ENCODE data around the gene KRT4.

The KRT4 gene

DNA sequence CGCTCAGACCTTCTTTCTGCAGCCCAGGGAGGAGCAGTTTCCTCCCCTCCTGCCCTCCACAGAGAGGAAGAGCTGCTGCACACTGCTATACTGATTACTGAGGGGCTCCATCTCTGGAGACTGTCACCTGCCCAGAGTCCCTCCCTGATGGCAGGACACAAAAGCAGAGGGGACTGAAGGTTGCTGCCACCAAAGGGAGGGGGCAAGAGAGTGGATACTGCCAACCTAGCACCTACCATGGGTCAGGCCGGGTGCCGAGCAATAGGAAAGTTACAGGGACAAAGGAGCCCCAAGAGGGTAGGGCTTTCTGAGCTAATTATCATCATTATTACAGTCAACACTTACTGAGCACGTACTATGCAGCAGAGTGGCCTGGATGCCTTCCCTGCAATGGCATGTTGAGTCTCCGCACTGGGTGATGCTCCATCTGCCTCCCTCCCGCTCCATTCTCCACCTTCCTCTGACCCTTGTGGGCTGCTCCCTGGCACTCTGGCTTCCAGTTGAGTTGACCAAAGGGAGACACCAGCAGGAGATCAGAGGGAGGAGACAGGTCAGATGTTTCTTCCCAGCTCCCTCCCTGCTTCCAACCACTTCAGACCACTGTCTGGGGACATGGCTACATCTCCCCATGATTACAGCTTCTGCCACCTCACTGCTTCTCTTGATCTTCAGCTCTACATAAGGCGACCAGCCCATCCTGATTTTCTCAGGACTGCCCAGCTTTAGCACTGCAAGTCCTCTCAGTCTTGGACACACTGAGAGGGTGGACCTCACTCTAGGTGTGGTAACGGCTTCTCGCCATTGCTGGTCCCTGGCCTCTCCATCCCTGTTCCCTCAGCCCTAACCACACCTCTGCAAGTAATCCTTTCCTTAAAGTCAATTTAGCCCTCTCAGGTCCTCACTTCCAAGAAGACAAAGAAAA, 22.8 kb upstream of the KRT4 start:
- DNase-seq: no peak

DNA sequence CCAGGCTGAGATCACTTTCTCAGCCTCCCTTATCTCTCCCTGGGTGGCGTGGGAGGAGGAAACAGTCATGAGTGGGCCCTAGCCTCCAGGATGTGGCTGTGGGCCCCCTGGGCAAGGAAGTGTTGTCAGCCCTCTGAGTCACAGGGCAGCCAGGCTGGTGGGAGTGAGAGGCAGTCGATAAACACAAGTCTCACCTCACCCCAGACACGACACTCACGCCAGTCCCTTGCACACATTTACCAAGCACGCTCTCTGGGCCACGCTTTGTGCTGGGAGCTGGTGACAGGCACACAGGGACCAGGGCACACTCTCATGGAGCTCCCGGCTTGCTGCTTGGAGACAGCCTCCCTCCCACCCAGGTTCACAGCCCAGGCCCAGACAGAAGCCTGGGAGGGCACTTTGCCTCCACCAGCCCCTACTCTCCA, 22.1 kb upstream of the KRT4 start:
- no peak for DNase-seq

DNA sequence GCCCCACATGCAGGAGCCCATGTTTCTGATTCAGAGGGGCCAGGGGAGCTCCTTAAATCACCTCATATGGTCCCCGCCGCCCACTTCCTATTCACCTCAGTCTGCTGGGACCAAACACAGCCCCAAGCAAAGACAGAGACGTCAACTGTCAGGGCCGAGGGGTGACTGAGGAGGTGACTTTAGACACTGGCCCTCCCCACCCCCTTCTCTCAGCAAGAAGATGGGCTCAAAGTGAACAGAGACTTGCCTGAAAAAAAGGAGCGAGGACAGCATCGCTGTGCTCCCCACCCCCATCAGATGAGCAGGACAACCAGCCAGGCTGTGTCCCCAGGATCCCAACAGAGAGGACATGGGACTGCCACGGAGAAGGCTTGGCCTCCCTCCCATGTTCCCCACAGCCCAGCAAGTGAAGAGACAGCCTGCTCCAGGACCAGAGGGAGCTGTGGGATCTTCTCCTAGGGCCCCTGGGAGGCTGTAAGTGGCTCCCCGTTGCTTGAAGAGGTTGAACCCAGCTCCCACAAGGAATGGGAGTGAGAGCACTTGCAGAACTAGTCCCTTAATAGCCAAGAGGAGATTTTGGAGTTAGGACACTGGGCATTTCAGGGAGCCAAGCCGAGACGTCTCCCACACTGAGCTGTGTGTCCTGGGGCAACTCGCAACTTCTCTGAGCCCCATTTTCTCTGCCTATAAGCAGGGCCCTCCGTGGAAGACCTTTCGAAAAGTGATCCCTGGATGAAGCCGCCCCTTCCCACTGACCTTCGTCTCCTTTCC, 21.5 kb upstream of the KRT4 start:
- no peak for DNase-seq

DNA sequence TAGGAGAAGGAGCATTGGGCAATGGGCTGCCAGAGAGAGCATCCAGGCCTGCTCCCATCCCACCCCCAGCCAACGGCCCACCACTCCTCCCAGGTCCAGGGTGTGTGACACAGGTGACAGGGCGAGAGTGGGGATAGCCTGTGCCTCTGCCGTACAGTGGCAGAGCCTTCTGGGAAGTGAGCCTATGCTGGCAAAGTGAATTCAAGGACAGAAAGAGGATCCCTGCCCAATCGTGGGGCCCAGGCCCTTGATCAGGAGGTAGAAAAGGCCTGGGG, 20.7 kb upstream of the KRT4 start:
- DNase-seq: no peak

DNA sequence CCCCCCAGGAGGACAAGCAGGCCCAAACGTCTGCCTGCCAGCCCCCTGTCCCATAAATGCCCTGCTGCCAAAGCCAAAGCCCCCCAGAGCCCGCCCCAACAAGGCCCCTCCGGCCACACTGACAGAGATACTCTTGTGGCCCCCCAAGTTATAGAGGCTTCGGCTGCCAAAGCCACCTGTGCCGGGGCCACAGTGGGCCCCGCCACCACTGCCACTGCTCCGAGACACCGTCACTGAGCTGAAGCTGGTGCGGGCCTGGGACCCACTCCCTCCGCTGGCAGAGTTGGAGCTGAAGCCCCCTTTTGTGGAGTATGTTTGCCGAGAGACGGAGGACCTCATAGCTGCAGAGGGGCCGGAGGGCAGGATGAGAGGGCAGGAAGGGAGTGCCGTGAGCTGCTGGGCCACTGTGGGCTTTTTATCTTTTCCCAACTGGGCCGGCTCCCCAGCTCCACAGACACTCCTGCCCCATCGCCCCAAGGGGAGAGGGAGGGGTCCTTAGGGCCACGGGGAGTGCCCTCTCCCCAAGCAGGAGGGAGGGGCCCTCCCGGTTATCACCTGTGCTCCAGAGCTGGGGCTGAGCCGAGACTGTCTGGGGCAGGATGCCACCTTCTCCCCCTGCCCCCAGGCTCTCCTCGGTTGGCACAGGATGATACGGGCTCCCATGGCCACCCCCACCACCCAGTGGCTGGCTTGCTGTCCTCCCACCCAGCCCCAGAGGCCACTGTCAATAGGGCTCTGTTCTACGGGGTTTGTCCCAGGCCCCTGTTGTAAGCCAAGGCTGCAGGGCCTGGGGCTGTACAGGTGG, 20.2 kb upstream of the KRT4 start, which contains the start of gene KRT79:
Gene KRT79, minus strand, starts transcription at position 390 of the 805 bp plus-strand sequence. Its CDS starts 51 bp downstream, at position 339.
- no peak for DNase-seq

DNA sequence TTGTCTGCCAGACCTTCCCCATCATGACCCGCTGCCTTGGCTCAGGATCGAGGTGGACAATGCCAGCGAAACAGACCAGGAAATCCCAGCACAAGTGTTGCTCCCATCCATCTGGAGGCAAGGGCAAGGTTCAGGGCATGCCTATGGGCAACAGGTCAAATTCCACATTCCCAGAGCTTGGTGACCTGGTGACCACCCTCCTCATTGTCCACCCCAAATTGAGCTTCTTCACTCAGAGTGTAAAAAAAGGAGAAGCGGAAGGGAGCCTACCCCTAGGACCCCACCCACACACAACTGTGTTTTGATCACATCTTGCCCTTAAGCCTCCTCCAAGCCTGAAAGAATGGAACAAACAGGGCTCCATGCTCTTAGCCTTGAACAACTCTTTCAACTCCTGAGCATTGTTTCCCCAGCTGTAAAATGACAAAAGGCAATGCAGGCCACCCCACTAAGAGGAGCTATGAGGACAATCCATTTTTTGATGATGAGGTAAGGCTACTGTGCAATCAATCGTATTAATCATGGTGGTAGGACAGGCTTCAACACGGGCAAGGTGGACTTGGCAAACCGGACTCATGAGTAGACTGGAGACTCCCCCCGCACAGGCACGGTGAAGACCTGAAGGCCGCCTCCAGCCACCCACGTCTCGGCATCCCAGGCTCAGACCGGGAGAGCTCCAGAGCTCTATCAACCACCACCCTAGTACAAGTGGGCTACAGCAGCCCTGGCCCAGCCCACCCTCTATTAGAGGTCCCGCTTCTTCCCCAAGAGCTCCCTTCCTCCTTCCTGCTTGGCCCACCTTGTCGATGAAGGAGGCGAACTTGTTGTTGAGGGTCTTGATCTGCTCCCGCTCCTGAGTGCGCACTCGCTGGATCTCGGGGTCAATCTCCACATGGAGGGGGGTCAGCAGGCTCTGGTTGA, 19.3 kb upstream of the KRT4 start:
- no peak for DNase-seq

DNA sequence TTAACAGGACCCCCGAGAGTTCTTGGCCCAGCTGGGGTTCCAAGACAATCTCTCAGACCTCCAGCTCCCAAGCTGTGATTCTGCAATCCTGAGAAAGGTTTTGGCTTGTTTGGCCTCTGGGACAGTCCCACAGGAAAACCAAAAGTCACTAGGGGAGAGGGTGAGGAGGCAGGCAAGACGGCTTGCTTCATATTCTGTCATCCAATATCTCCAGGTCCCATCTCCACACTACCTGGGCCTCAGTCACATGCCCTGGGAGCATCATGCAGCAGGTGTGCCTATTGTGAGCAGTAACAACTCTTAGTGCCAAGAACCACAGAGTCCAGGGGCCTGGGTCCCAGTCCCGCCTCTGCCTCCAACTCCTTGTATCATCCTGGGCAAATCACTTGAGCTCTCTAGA, 18.5 kb upstream of the KRT4 start:
- DNase-seq: no peak

DNA sequence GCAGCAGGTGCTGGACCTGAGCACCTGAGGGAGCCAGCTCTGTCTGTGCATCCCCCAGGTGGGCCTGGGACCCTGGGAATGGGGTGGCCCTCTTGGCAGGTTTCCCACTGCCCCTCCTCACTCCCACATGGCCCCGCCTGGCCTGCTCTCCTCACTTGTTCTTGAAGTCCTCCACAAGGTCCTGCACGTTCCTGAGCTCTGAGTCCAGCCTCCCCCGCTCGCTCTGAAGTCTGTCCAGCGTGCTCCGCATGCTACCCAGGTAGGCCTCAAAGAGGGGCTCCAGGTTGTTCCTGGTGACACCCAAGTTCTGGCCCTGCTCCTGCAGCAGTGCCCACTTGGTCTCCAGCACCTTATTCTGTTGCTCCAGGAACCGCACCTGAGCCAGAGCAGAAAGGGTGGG, 17.3 kb upstream of the KRT4 start:
- no peak for DNase-seq

DNA sequence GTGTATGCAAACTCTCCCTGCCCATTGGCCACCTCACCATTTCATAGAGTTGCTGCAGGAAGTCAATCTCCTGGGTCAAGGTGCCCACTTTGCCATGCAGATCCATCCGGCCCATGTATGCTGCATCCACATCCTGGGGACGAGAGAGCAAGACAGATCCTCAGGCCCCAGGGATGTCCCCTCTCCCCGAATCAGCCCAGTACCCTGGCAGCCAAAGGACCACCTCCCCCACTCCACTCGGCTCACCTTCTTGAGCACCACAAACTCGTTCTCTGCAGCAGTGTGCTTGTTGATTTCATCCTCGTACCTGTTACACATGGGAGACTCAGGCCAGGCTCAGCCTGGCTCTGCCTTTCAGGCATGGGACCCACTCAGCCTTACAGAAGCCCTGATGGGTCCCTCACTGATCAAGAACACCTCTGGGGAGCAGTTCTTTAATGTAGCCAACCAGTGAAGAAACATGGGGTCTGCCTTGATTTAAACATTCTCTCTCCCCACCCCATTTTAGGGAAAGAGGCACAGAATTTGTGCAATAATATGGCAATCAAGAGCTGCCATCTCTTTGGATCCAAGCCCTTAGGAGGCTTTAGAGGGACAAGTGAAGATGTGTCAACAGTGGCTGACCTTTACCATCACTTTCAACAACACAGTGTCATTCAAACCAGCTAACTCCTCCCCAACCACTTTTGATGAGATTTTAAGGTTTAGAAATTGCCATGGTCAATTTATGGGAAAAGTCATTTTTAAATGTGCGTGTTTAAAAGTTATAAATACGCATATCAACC, 16.3 kb upstream of the KRT4 start:
- no peak for DNase-seq

DNA sequence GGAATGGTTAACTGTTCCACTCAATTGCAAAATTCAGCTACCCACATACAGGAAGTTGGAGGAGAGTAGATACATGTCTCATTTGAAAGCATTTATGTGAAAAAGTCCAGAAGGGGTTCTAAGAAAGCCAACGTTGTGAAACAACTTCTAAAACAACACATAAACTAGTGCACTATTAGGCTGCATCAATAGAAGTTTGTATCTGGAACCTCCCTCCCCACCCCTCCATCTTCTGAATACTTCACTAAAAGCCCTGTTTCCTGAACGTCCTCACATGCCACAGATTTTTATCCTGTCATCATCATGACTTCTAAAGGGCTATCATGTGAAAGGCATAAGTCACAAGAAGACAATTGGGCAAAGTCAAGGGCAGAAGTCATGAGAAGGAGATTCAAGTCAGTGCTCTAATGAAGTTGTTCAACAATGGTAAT, 14.7 kb upstream of the KRT4 start:
- no peak for DNase-seq

DNA sequence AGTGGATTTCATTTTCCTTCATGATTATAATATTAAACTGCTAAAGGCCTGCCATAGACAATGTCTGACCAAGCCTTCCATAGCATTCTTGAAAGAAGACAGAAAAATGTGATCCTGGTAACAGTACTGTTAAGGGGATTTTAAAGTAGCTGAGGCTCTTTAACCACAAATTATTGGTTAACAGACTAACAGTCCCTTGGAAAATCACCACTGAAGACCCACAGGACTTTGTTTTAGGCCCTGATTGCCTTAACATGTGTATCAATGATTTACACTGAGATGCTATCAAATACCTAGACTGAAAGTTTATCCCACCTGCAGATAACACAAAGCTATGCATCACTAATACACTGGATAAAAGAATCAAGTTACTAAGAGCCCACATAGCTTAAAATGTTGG, 14.2 kb upstream of the KRT4 start:
- no peak for DNase-seq

DNA sequence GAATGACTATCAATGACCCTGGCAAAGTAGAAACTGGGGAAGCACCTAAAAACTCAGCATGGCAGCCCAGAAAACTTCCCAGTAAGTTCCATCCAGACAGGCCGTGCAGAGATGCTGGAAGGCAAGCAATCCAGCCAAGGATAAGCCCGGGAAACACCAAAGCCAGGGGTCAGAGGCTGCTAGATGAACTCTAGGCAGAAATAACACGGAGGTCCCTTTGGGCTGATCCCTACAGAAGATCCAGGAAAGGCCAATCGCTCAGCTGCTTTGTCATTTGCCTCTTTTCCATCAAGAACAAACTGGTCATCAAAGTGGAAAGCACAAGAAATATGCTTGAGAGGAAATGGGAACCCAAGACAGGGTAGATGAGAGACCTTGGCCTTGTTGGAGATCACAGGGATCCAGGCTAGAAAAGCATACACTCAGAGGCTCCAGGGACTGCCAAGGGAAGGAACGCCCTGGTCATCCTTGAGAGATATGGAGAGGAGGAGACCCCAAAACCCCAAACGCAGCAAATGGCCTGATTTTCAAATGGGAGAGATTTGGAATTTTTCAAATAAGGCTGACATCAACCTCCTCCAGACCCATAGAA, 13.7 kb upstream of the KRT4 start:
- no peak for DNase-seq

DNA sequence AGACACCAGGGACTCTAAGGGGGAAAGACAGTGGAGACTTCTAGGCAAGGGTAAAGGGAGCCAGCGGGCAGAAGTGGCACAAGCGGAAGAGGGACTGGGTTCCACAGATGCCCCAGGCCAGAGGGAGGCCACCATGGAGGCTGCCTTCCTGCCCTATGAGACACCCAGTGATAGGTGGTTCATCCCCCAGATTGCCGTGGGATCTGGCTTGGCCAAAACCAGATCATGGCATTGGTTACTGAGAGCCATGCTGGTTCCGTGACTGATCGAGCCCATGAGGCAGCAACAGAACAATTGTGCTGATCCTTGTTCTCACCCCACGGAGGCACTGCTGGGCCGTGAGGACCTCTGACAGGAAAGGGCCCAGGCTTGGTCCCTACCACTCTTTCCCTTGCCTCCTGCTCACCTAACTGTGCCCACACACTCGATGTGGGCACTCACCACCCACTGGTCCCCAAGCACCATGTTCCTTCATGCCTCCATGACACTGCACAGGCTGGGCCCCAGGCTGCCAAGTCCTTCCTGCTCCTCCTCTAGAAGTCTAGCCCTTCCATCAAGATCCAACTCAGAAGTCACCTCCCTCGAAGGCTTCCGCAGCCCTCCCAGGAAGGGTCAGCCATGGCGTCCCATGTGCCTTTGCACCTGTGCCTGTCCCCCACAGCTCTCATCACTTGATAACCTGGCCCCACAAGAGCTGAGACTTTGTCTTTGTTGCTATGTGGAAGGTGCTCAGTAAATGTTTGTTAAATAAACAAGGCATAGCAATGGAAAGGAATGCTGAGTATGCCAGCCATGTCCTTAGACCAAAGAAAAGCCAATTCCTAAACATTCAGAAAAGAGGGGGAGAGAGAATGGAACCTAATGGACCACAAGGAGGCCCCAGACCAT, 12.9 kb upstream of the KRT4 start:
- no peak for DNase-seq

DNA sequence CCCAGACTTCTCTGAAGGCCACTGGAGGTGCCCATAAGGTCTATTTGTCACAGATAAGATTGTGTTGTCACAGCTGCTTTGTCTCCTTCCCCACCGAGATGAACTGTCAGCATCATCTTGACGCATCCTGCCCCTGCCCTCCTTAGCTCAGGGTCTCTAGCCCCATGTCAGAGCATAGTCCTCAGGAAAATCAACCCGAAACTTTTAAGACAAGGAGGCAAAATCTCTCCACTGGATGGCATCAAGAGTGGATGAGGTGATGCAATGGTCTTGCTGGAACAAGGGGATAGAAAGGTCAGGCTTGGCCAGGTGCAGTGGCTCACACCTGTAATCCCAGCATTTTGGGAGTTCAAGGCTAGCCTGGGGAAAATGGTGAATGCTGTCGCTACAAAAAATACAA, 12.0 kb upstream of the KRT4 start:
- DNase-seq: no peak

DNA sequence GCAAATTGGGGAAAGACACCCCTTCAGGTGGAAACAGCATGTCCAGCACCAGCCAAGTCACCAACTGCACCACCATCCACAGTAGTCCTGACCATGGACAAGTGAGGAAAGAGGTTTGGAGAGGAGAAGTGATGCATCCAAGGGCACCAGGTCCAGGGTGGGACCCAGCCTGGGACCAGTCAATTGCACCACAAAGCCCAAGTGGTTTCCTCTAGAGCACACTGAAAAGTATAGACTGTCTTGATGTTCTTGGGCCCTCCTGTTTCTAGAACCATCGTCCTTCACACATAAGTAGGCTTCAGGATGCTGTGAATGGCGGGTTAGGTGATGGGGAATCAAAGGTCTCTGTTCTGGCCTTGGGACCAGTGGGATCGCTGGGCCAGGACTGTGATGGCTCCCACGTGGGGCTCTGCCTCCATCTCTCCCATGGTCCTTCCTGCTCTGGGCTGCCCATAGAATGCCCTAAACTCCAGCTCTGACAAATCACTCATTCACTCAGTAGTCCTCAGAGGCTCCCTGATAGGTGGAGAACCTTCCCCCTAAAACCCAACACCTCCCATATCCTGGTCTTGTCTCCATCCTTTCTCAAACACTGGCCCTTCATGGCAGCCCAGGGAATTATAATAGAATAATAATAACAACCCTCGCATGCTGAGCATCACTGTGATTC, 11.0 kb upstream of the KRT4 start:
- no peak for DNase-seq

DNA sequence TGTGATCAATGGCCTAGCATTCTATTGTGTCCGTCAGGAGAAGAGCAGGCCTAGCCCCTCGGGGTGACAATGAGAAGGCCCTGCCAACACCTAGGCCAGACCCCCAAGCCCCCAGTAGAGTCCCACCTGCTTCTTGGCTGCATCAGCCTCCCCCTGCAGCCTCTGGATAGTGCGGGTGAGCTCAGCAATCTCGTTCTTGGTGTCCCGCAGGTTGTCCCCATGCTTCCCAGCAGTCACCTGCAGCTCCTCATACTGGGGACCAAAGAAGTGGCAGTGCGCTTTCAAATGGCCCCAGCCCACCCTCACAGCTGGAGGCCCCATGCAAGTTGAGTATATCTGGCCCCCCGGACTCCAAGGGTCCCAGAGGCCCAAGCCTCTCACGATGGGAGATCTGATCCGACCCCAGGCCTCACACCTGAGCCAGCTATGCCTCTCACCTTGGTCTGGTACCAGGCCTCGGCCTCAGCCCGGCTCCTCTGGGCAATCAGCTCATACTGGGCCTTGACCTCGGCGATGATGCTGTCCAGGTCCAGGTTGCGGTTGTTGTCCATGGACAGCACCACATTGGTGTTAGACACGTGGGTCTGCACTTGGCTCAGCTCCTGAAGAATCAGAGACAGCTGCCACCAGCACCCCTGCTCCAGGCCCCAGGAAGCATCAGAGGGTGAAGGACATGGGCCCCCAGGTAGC, 10.0 kb upstream of the KRT4 start:
- DNase-seq: no peak

DNA sequence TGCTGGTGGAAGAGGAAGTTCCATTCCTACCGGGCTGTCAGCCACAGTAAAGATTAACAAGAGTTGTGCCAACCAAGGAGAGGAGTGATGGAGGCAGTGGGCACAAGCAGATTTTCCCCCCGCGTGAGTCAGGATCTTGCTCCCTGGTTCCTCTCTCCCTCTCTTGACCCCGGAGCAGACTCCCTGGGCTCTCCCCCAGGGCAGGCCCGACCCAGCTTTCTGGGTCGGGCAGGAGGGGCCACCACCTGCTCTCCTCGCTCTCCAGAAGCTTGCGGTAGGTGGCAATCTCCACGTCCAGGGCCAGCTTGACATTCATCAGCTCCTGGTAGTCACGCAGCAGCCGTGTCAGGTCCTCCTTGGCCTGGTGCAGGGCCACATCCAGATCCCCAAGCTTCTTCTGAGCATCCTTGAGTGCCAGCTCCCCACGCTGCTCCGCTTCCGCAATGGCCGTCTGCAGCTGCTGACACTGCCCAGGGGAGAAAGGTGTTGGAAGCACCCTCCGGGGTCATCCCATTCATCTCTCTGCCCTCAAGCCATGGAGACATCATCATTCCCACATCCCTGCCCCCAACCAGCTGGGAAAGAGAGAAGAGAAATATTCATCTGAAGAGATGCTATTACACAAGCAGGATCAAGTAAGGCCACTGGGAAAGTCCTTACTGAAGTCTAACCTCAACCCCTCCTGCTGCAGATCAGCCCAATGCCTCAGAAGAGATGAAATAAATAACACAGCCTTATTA, 9.0 kb upstream of the KRT4 start:
- no peak for DNase-seq
